Gastroesophageal sphincter (tissue), 4 donors: ENCODE measurements around the gene STPG2. TPM values are rescaled to one million over a fixed set of nuclear protein-coding genes. Genes with fewer than 3 reads are reported as not detected.

Experiments used
- ATAC-seq: fragments of 150-250 bp; one replicate; pipeline ENCODE4 v1.9.1; 2016; ENCODE audit warnings: mild to moderate bottlenecking, moderate library complexity
- H3K27ac ChIP-seq, 4 donors: fragments of 200-600 bp; sonication (generic) in 3 of 4; 1 replicate in 3 of 4; 2 replicates in 1 of 4; pipeline ENCODE4 v1.5.1; 2016 to 2019
- H3K27me3 ChIP-seq: fragments of 200-600 bp; sonication (generic); one replicate; pipeline ENCODE4 v1.5.1; 2019
- H3K36me3 ChIP-seq, 2 donors: fragments of 200-600 bp; sonication (generic); one replicate each; pipeline ENCODE4 v1.5.1; 2019; ENCODE audit warnings: control low read depth in 1 of 2
- H3K4me1 ChIP-seq, 3 donors: fragments of 200-600 bp; sonication (generic); 1 replicate in 2 of 3; 2 replicates in 1 of 3; pipeline ENCODE4 v1.5.1; 2016 to 2019; ENCODE audit warnings: control low read depth in 2 of 3
- H3K4me3 ChIP-seq, 2 donors: fragments of 200-600 bp; sonication (generic); one replicate each; pipeline ENCODE4 v1.5.1; 2019; ENCODE audit warnings: mild to moderate bottlenecking in 1 of 2, moderate library complexity in 1 of 2
- H3K9me3 ChIP-seq, 3 donors: fragments of 200-600 bp; sonication (generic); one replicate each; pipeline ENCODE4 v1.5.1; 2017 to 2019; ENCODE audit warnings: control low read depth in 2 of 3
- CTCF ChIP-seq, 4 experiments: fragments of 200-600 bp in 2 of 4; fragments of 450-650 bp in 2 of 4; sonication (generic) in 1 of 4; IDR thresholded peaks; one replicate each; pipeline ENCODE4 v1.5.1; 2017 to 2019; ENCODE audit warnings: antibody characterized with exemption in 4 of 4, mild to moderate bottlenecking in 2 of 4, moderate library complexity in 2 of 4
- EP300 ChIP-seq: sonication (generic); formaldehyde crosslinking; IDR thresholded peaks from one replicate; pipeline ENCODE4 v1.6.1; 2017; ENCODE audit warnings: antibody characterized with exemption, mild to moderate bottlenecking
- POLR2A ChIP-seq, 2 donors: fragments of 450-650 bp; IDR thresholded peaks; one replicate each; pipeline ENCODE4 v1.6.1; 2017; ENCODE audit warnings: antibody characterized with exemption in 2 of 2, mild to moderate bottlenecking in 2 of 2, moderate library complexity in 1 of 2
- POLR2AphosphoS5 ChIP-seq: sonication (generic); formaldehyde crosslinking; IDR thresholded peaks from one replicate; pipeline ENCODE4 v1.6.1; 2017; ENCODE audit warnings: antibody characterized with exemption
- WGBS, 2 donors: methylation state at CpG; one replicate each; pipeline ENCODE4 v1.1.5; 2018; ENCODE audit warnings: low coverage in 1 of 2; 5-methylcytosine and 5-hydroxymethylcytosine counted together
- total RNA-seq, 4 donors: library from RNA; depleted of rRNA; stranded (reverse); fragments of >200 nt; gene quantifications; one replicate each; pipeline ENCODE4 v1.1.0, GENCODE V29; 2016

Gene STPG2
- total RNA-seq, 4 donors from 2014 or later: 0.13 to 0.62 TPM; not detected in 2

GRCh38 chr4:97819294-97819693 is 324.0 kb downstream of the STPG2 start:
- TF ChIP-seq EP300 (no peak), CTCF (IDR thresholded peaks at IDR 0.05) (no peak), POLR2A (IDR thresholded peaks at IDR 0.05) (no peak), POLR2AphosphoS5 (no peak)
- no peaks in the 10 kb centered on the region for H3K9me3 ChIP-seq
- WGBS, 2 donors: 46 to 60% methylated on average over 1 of the region's 1 CpG
- no peaks in the 10 kb centered on the region for H3K4me1 ChIP-seq
- H3K36me3 ChIP-seq: no peaks in the 10 kb centered on the region
- ATAC-seq: no peak
- no peak overlapping the region for H3K4me3 ChIP-seq
- no peaks in the 10 kb centered on the region for H3K27me3 ChIP-seq
- no peak overlapping the region for H3K27ac ChIP-seq

- ATAC-seq: no peak
- WGBS, 2 donors: 89 to 96% methylated on average over 1 of the region's 1 CpG
These were observed 330.5 kb downstream of the STPG2 start for GRCh38 chr4:97812768-97813167.

GRCh38 chr4:97786306-97786920 is 356.9 kb downstream of the STPG2 start:
- ATAC-seq: no peak
- Histone ChIP-seq H3K9me3 (no peaks in the 10 kb centered on the region), H3K27ac (no peak overlapping the region), H3K36me3 (no peaks in the 10 kb centered on the region), H3K4me1 (no peaks in the 10 kb centered on the region), H3K27me3 (no peaks in the 10 kb centered on the region), H3K4me3 (no peak overlapping the region)
- WGBS, 2 donors: 88 to 91% methylated on average over 3 of the region's 3 CpGs
- TF ChIP-seq EP300 (no peak), CTCF (IDR thresholded peaks at IDR 0.05) (no peak)

More at GRCh38 chr4:97812768-97813167, 330.5 kb downstream of the STPG2 start:
- no peaks in the 10 kb centered on the region for H3K27me3 ChIP-seq
- H3K9me3 ChIP-seq: no peaks in the 10 kb centered on the region
- no peak overlapping the region for H3K27ac ChIP-seq
- TF ChIP-seq EP300 (no peak), CTCF (IDR thresholded peaks at IDR 0.05) (no peak), POLR2A (IDR thresholded peaks at IDR 0.05) (no peak), POLR2AphosphoS5 (no peak)
- H3K4me1 ChIP-seq: no peaks in the 10 kb centered on the region
- no peaks in the 10 kb centered on the region for H3K36me3 ChIP-seq
- no peak overlapping the region for H3K4me3 ChIP-seq

GRCh38 chr4:97778174-97778573 is 365.1 kb downstream of the STPG2 start:
- H3K9me3 ChIP-seq: no peaks in the 10 kb centered on the region
- H3K4me3 ChIP-seq: no peak overlapping the region
- no peaks in the 10 kb centered on the region for H3K27me3 ChIP-seq
- no peaks in the 10 kb centered on the region for H3K36me3 ChIP-seq
- 80 to 94% methylated on average over 1 to 3 of the region's 10 CpGs for WGBS, 2 donors
- no peak for ATAC-seq
- no peak overlapping the region for H3K27ac ChIP-seq
- H3K4me1 ChIP-seq: no peaks in the 10 kb centered on the region
- TF ChIP-seq EP300 (no peak), CTCF (IDR thresholded peaks at IDR 0.05) (no peak), POLR2AphosphoS5 (no peak), POLR2A (IDR thresholded peaks at IDR 0.05) (no peak)

GRCh38 chr4:97774347-97774989 is 368.8 kb downstream of the STPG2 start:
- ATAC-seq: no peak
- Histone ChIP-seq H3K36me3 (no peaks in the 10 kb centered on the region), H3K4me1 (no peaks in the 10 kb centered on the region), H3K27me3 (no peaks in the 10 kb centered on the region), H3K27ac (no peak overlapping the region), H3K4me3 (no peak overlapping the region), H3K9me3 (no peaks in the 10 kb centered on the region)
- WGBS, 2 donors: 94% methylated on average over 2 of the region's 2 CpGs; no CpG with 5 or more reads in 1 of the 2 donors
- TF ChIP-seq POLR2AphosphoS5: no peak
- no peak for TF ChIP-seq POLR2A (IDR thresholded peaks at IDR 0.05)
- no peak for TF ChIP-seq EP300
- TF ChIP-seq CTCF (IDR thresholded peaks at IDR 0.05): no peak
